SK-N-SH (cell line): ENCODE measurements around the gene CDK1. TPM values are rescaled to one million over a fixed set of nuclear protein-coding genes. Genes with fewer than 3 reads are reported as not detected.

Experiments
- CTCF ChIA-PET: fragments of 300-600, 350-600 bp; formaldehyde crosslinking; extraction: SDS; loops from one replicate; lab custom pipeline; 2021; lab: Yijun Ruan, JAX
- POLR2A ChIA-PET: fragments of 350-600 bp; sonication (Branson Sonifier 250); formaldehyde crosslinking; extraction: SDS; loops from one replicate; lab custom pipeline; 2020; ENCODE audit warnings: antibody characterized with exemption, inconsistent platforms; lab: Yijun Ruan, JAX
- DNase-seq: peaks from one replicate; pipeline ENCODE4 v3.0.0; 2012
- H2AFZ ChIP-seq: fragments of 200-600 bp; sonication (generic); 2 replicates; pipeline ENCODE4 v1.8.1; 2016; ENCODE audit warnings: antibody characterized with exemption, mild to moderate bottlenecking, low read depth
- H3F3A ChIP-seq: fragments of 200-600 bp; sonication (generic); replicated peaks from 2 replicates; pipeline ENCODE3; 2016; ENCODE audit warnings: antibody characterized with exemption, mild to moderate bottlenecking; ENCODE audit not compliant: insufficient read depth
- H3K27ac ChIP-seq, 2 experiments: fragments of 200-500 bp in 1 of 2; fragments of 200-600 bp in 1 of 2; sonication (Bioruptor generic) in 1 of 2; sonication (generic), shearing (Covaris generic) in 1 of 2; 2 replicates each; pipeline versions ENCODE4 v1.5.1 to v1.6.1; 2014 to 2016; ENCODE audit warnings: low read depth in 2 of 2, inconsistent platforms in 1 of 2, low read length in 1 of 2, mild to moderate bottlenecking in 1 of 2, mixed read lengths in 1 of 2
- H3K27me3 ChIP-seq: fragments of 200-600 bp; sonication (generic), shearing (Covaris generic); 2 replicates; pipeline ENCODE4 v1.6.1; 2016; ENCODE audit warnings: mixed run types; ENCODE audit not compliant: insufficient read depth
- H3K36me3 ChIP-seq, 2 experiments: fragments of 200-500 bp in 1 of 2; fragments of 200-600 bp in 1 of 2; sonication (Bioruptor generic) in 1 of 2; sonication (generic) in 1 of 2; replicated peaks in 1 of 2; 2 replicates each; pipeline versions ENCODE3 to v1.5.1; 2014 to 2016; ENCODE audit warnings: low read length in 1 of 2, mild to moderate bottlenecking in 1 of 2; ENCODE audit not compliant: insufficient read depth in 2 of 2, control insufficient read depth in 1 of 2
- H3K4me1 ChIP-seq, 2 experiments: fragments of 200-500 bp in 1 of 2; fragments of 200-600 bp in 1 of 2; sonication (Bioruptor generic) in 1 of 2; sonication (generic), shearing (Covaris generic) in 1 of 2; 2 replicates each; pipeline versions ENCODE4 v1.5.1 to v1.6.1; 2014 to 2016; ENCODE audit warnings: low read depth in 1 of 2, low read length in 1 of 2, mixed run types in 1 of 2; ENCODE audit not compliant: insufficient read depth in 2 of 2, control insufficient read depth in 1 of 2
- H3K4me2 ChIP-seq: fragments of 200-600 bp; sonication (generic), shearing (Covaris generic); 2 replicates; pipeline ENCODE4 v1.6.1; 2017; ENCODE audit warnings: mixed run types
- H3K4me3 ChIP-seq, 2 experiments: fragments of 200-500 bp in 1 of 2; fragments of 200-600 bp in 1 of 2; sonication (Bioruptor generic) in 1 of 2; sonication (generic), shearing (Covaris generic) in 1 of 2; 2 replicates each; pipeline versions ENCODE4 v1.5.1 to v1.8.1; 2014 to 2016; ENCODE audit warnings: low read depth in 2 of 2, inconsistent platforms in 1 of 2, low read length in 1 of 2, mild to moderate bottlenecking in 1 of 2, mixed read lengths in 1 of 2, moderate library complexity in 1 of 2
- H3K79me2 ChIP-seq: fragments of 200-600 bp; sonication (generic); 2 replicates; pipeline ENCODE4 v1.8.1; 2017; ENCODE audit warnings: mild to moderate bottlenecking; ENCODE audit not compliant: insufficient read depth
- H3K9ac ChIP-seq: fragments of 200-600 bp; sonication (generic); 2 replicates; pipeline ENCODE4 v1.6.1; 2017; ENCODE audit warnings: mixed run types
- H3K9me2 ChIP-seq: fragments of 200-600 bp; sonication (generic); 2 replicates; pipeline ENCODE4 v1.6.1; 2017; ENCODE audit warnings: mixed run types
- H3K9me3 ChIP-seq: fragments of 200-600 bp; sonication (generic); 2 replicates; pipeline ENCODE4 v1.6.1; 2017; ENCODE audit warnings: mixed run types, mild to moderate bottlenecking, moderate library complexity
- H4K20me1 ChIP-seq: fragments of 200-600 bp; sonication (generic); 2 replicates; pipeline ENCODE4 v1.6.1; 2017; ENCODE audit warnings: mild to moderate bottlenecking, mixed run types; ENCODE audit not compliant: insufficient read depth
- CTCF ChIP-seq: fragments of 200-600 bp; sonication (generic); IDR thresholded peaks from 2 replicates; pipeline ENCODE4 v1.6.1; 2017; ENCODE audit warnings: antibody characterized with exemption, mild to moderate bottlenecking, moderate library complexity
- ELF1 ChIP-seq: IDR thresholded peaks from 2 replicates; pipeline ENCODE4 v1.4.0; 2012
- GABPA ChIP-seq: IDR thresholded peaks from 2 replicates; pipeline ENCODE4 v1.4.0; 2012; ENCODE audit warnings: low read depth, mild to moderate bottlenecking
- MAX ChIP-seq: IDR thresholded peaks from 2 replicates; pipeline ENCODE4 v1.4.0; 2012; ENCODE audit warnings: low read depth
- MEF2A ChIP-seq: IDR thresholded peaks from 2 replicates; pipeline ENCODE4 v1.4.0; 2012; ENCODE audit warnings: low read depth, borderline replicate concordance
- RAD21 ChIP-seq: IDR thresholded peaks from 2 replicates; pipeline ENCODE4 v1.6.1; 2012; ENCODE audit warnings: mild to moderate bottlenecking, low read length
- WGBS: methylation state at CpG from one replicate; pipeline ENCODE4 v1.1.6; 2017; ENCODE audit warnings: low lambda C conversion rate; 5-methylcytosine and 5-hydroxymethylcytosine counted together
- polyA plus RNA-seq, 3 experiments: library from polyadenylated mRNA; depleted of rRNA; stranded (reverse); fragments of >200 nt; gene quantifications; 2 replicates each; pipeline ENCODE4 v1.2.3, GENCODE V29; 2012
- TF ChIP-seq, protein P1 (sequence below): IDR thresholded peaks from 2 replicates; pipeline ENCODE4 v1.6.1; 2012; ENCODE audit warnings: mild to moderate bottlenecking, low read depth, low read length, moderate library complexity
- TF ChIP-seq, protein P2 (sequence below): IDR thresholded peaks from 2 replicates; pipeline ENCODE4; 2012

The CDK1 gene
- polyA plus RNA-seq, 1 of the 3 experiments (the other 2 are of a cell fraction) = 20.8 TPM

DNA sequence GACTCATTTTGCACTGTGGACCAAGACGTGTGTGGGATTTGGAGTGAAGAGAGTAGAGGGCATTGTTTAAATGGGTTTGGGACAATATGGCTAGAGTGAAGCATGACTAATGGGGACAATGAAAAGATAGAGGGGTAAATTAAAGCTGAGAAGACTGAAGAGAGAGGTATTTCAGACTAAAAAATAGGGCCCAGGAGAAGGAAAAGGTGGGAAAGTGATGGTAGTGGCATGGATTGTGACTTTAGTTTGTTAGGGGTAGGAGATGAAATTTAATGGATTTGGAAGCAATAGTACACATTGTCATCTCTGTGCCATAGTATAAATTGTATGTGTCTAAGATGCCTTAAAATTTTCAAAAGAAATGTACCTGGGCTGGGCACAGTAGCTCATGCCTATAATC lies 18.2 kb downstream of the CDK1 start:
- no peak overlapping the region for H3K27ac ChIP-seq
- no peaks in the 10 kb centered on the region for H3K9me2 ChIP-seq
- no peak overlapping the region for H3K9ac ChIP-seq
- H3F3A ChIP-seq = peaks cover 4% of the 10 kb centered on the region
- H3K9me3 ChIP-seq = no peaks in the 10 kb centered on the region
- POLR2A ChIA-PET = no interaction called here
- H4K20me1 ChIP-seq = no peaks in the 10 kb centered on the region
- peaks cover 0 to 9% of the 10 kb centered on the region in 2 experiments; a peak in 2 of 4 replicates for H3K4me1 ChIP-seq
- TF ChIP-seq CTCF (no peak), RAD21 (no peak), MEF2A (no peak)
- TF ChIP-seq, protein P1, sequence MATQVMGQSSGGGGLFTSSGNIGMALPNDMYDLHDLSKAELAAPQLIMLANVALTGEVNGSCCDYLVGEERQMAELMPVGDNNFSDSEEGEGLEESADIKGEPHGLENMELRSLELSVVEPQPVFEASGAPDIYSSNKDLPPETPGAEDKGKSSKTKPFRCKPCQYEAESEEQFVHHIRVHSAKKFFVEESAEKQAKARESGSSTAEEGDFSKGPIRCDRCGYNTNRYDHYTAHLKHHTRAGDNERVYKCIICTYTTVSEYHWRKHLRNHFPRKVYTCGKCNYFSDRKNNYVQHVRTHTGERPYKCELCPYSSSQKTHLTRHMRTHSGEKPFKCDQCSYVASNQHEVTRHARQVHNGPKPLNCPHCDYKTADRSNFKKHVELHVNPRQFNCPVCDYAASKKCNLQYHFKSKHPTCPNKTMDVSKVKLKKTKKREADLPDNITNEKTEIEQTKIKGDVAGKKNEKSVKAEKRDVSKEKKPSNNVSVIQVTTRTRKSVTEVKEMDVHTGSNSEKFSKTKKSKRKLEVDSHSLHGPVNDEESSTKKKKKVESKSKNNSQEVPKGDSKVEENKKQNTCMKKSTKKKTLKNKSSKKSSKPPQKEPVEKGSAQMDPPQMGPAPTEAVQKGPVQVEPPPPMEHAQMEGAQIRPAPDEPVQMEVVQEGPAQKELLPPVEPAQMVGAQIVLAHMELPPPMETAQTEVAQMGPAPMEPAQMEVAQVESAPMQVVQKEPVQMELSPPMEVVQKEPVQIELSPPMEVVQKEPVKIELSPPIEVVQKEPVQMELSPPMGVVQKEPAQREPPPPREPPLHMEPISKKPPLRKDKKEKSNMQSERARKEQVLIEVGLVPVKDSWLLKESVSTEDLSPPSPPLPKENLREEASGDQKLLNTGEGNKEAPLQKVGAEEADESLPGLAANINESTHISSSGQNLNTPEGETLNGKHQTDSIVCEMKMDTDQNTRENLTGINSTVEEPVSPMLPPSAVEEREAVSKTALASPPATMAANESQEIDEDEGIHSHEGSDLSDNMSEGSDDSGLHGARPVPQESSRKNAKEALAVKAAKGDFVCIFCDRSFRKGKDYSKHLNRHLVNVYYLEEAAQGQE = no peak
- CTCF ChIA-PET = interaction anchor here (1.4 kb wide), 1 partner anchor 20 kb away, joined by 3 read pairs; no protein-coding TSS in a partner anchor
- 100% methylated on average over 1 of the region's 1 CpG for WGBS
- peaks cover 27% of the 10 kb centered on the region for H3K79me2 ChIP-seq
- H3K27me3 ChIP-seq = no peaks in the 10 kb centered on the region
- H3K4me2 ChIP-seq = no peak overlapping the region
- H2AFZ ChIP-seq = no peak overlapping the region
- DNase-seq = no peak
- H3K4me3 ChIP-seq = no peak overlapping the region
- peaks cover 33 to 44% of the 10 kb centered on the region in 2 experiments for H3K36me3 ChIP-seq

- ChIA-PET CTCF (interaction anchor here (1.4 kb wide), 1 partner anchor 20 kb away, joined by 3 read pairs; no protein-coding TSS in a partner anchor), POLR2A (no interaction called here)
- Histone ChIP-seq H3K9me3 (no peaks in the 10 kb centered on the region), H3K4me3 (no peak overlapping the region), H3K27me3 (no peaks in the 10 kb centered on the region), H3K4me1 (peaks cover 0 to 7% of the 10 kb centered on the region in 2 experiments; a peak in 2 of 4 replicates), H3K9me2 (no peaks in the 10 kb centered on the region), H3K27ac (no peak overlapping the region), H3K79me2 (peaks cover 20% of the 10 kb centered on the region; the same call in 1 of the 2 replicates), H3K4me2 (no peak overlapping the region), H3F3A (peaks cover 4% of the 10 kb centered on the region), H3K9ac (no peak overlapping the region), H4K20me1 (no peaks in the 10 kb centered on the region), H2AFZ (no peak overlapping the region), H3K36me3 (peaks cover 26 to 38% of the 10 kb centered on the region in 2 experiments)
- TF ChIP-seq MAX (no peak), GABPA (no peak), ELF1 (no peak)
- TF ChIP-seq, protein P2, sequence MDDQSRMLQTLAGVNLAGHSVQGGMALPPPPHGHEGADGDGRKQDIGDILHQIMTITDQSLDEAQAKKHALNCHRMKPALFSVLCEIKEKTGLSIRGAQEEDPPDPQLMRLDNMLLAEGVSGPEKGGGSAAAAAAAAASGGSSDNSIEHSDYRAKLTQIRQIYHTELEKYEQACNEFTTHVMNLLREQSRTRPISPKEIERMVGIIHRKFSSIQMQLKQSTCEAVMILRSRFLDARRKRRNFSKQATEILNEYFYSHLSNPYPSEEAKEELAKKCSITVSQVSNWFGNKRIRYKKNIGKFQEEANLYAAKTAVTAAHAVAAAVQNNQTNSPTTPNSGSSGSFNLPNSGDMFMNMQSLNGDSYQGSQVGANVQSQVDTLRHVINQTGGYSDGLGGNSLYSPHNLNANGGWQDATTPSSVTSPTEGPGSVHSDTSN = no peak
- WGBS = 81% methylated on average over 6 of the region's 6 CpGs
- no peak for DNase-seq
These were observed 18.9 kb downstream of the CDK1 start for GRCh38 chr10:60797200-60797599.
